Measurements from ENCODE around the gene NUDT1.

NUDT1 gene

GRCh38 chr7:2290877-2291276 lies 48.9 kb downstream of the NUDT1 start:
- Histone ChIP-seq H3K27me3 (ENCODE audit: insufficient read depth, poor library complexity, severe bottlenecking) (no peaks in the 10 kb centered on the region), H3K27ac (replicated peaks) (no peak overlapping the region), H3K4me3 (replicated peaks; ENCODE audit: insufficient read depth, low read length) (no peak overlapping the region)
- TF ChIP-seq GABPA (IDR thresholded peaks at IDR 0.05; ENCODE audit: low read depth) (no peak), POLR2AphosphoS5 (IDR thresholded peaks at IDR 0.05; ENCODE audit: low read depth) (no peak), REST (IDR thresholded peaks at IDR 0.05; ENCODE audit: insufficient replicate concordance, low read depth) (no peak), SPI1 (IDR thresholded peaks at IDR 0.05; ENCODE audit: borderline replicate concordance, low read depth) (no peak), CTCF (IDR thresholded peaks at IDR 0.05; ENCODE audit: insufficient read depth, low read length) (no peak)
- no peak for DNase-seq (ENCODE audit: low read depth in 1 of 2, low spot score in 1 of 2)

- no peak for DNase-seq (ENCODE audit: low read depth in 1 of 2, low spot score in 1 of 2)
- H3K27ac ChIP-seq (replicated peaks): no peak overlapping the region
These were observed 54.1 kb downstream of the NUDT1 start for GRCh38 chr7:2295936-2296620.

More at GRCh38 chr7:2295936-2296620, 54.1 kb downstream of the NUDT1 start:
- H3K4me3 ChIP-seq (replicated peaks; ENCODE audit: insufficient read depth, low read length): no peak overlapping the region
- TF ChIP-seq GABPA (IDR thresholded peaks at IDR 0.05; ENCODE audit: low read depth) (no peak), CTCF (IDR thresholded peaks at IDR 0.05; ENCODE audit: insufficient read depth, low read length) (no peak), SPI1 (IDR thresholded peaks at IDR 0.05; ENCODE audit: borderline replicate concordance, low read depth) (no peak), REST (IDR thresholded peaks at IDR 0.05; ENCODE audit: insufficient replicate concordance, low read depth) (no peak), POLR2AphosphoS5 (IDR thresholded peaks at IDR 0.05; ENCODE audit: low read depth) (no peak)
- H3K27me3 ChIP-seq (ENCODE audit: insufficient read depth, poor library complexity, severe bottlenecking): no peaks in the 10 kb centered on the region
